B cell (primary cell): ENCODE data around the gene PRICKLE2. TPM values are rescaled to one million over a fixed set of nuclear protein-coding genes. Genes with fewer than 3 reads are reported as not detected.
A peak's percentile ranks its signal among the peaks of the same experiment; 100 is the strongest.

ENCODE experiments used
- ATAC-seq: fragments of 200-7000 bp; cut with Tn5 transposase; one replicate; pipeline ENCODE4 v1.10.0; 2021; ENCODE audit warnings: low read depth, mild to moderate bottlenecking, moderate number of reproducible peaks, moderate library complexity
- CTCF ChIA-PET: fragments of 350-600 bp; sonication (Branson Sonifier 250); formaldehyde crosslinking; loops from one replicate; lab custom pipeline; 2021; ENCODE audit warnings: antibody characterized with exemption, inconsistent platforms; lab: Charles Lee
- POLR2A ChIA-PET: fragments of 350-600 bp; sonication (Branson Sonifier 250); formaldehyde crosslinking; loops from one replicate; lab custom pipeline; 2021; ENCODE audit warnings: antibody characterized with exemption; lab: Charles Lee
- DNase-seq: peaks from one replicate; pipeline ENCODE4 v3.0.0; 2013
- H2AFZ ChIP-seq: 2 replicates; pipeline ENCODE4 v1.6.1; 2012; ENCODE audit warnings: mild to moderate bottlenecking, low read depth, low read length; ENCODE audit not compliant: insufficient read depth, poor library complexity, severe bottlenecking
- H3K27ac ChIP-seq, 2 donors: 1 replicate in 1 of 2; 2 replicates in 1 of 2; pipeline ENCODE4 v1.5.1; 2012 to 2013; ENCODE audit warnings: low read length in 2 of 2, mild to moderate bottlenecking in 2 of 2, moderate library complexity in 1 of 2
- H3K27me3 ChIP-seq, 4 experiments: fragments of 200-600 bp in 1 of 4; sonication (generic) in 1 of 4; replicated peaks in 1 of 4; 1 replicate in 2 of 4; 2 replicates in 2 of 4; pipeline versions ENCODE4 v1.6.1 to v1.7.0; 2013 to 2016; ENCODE audit warnings: low read length in 3 of 4, mild to moderate bottlenecking in 2 of 4, mixed read lengths in 1 of 4, moderate library complexity in 1 of 4; ENCODE audit not compliant: insufficient read depth in 4 of 4, control insufficient read depth in 3 of 4; ENCODE audit errors: control extremely low read depth in 1 of 4
- H3K36me3 ChIP-seq, 2 experiments: replicated peaks in 1 of 2; 1 replicate in 1 of 2; 2 replicates in 1 of 2; pipeline versions ENCODE4 v1.6.1 to v1.7.1; 2013; ENCODE audit warnings: low read length in 1 of 2; ENCODE audit not compliant: insufficient read depth in 2 of 2, control insufficient read depth in 1 of 2; ENCODE audit errors: control extremely low read depth in 1 of 2, extremely low read depth in 1 of 2
- H3K4me1 ChIP-seq, 2 donors: fragments of 200-600 bp in 1 of 2; sonication (generic) in 1 of 2; 1 replicate in 1 of 2; 2 replicates in 1 of 2; pipeline versions ENCODE4 v1.5.1 to v1.6.1; 2013 to 2017; ENCODE audit warnings: low read length in 2 of 2; ENCODE audit not compliant: control insufficient read depth in 2 of 2, insufficient read depth in 2 of 2
- H3K4me2 ChIP-seq: replicated peaks from 2 replicates; pipeline ENCODE3; 2012; ENCODE audit warnings: mild to moderate bottlenecking, low read depth, low read length; ENCODE audit not compliant: poor library complexity, severe bottlenecking
- H3K4me3 ChIP-seq, 5 experiments: fragments of 200-600 bp in 1 of 5; sonication (generic) in 1 of 5; 1 replicate in 3 of 5; 2 replicates in 2 of 5; pipeline versions ENCODE4 v1.5.1 to v1.7.0; 2011 to 2016; ENCODE audit warnings: low read length in 4 of 5, mild to moderate bottlenecking in 4 of 5, low read depth in 2 of 5, control low read depth in 1 of 5, moderate library complexity in 1 of 5; ENCODE audit not compliant: insufficient read depth in 1 of 5; ENCODE audit errors: control extremely low read depth in 1 of 5, extremely low read depth in 1 of 5
- H3K79me2 ChIP-seq: fragments of 200-600 bp; sonication (generic); one replicate; pipeline ENCODE4 v1.6.0; 2016; ENCODE audit warnings: low read length; ENCODE audit not compliant: control insufficient read depth, insufficient read depth
- H3K9ac ChIP-seq: fragments of 200-600 bp; sonication (generic); 2 replicates; pipeline ENCODE4 v1.6.1; 2017; ENCODE audit warnings: mild to moderate bottlenecking, low read length, moderate library complexity
- H3K9me3 ChIP-seq, 3 donors: one replicate each; pipeline versions ENCODE4 v1.6.1 to v1.7.1; 2013; ENCODE audit warnings: low read length in 2 of 3; ENCODE audit not compliant: control insufficient read depth in 2 of 3, insufficient read depth in 1 of 3; ENCODE audit errors: control extremely low read depth in 1 of 3
- H4K20me1 ChIP-seq: 2 replicates; pipeline ENCODE4 v1.6.0; 2012; ENCODE audit warnings: mild to moderate bottlenecking, low read length; ENCODE audit not compliant: insufficient read depth, control insufficient read depth, poor library complexity, severe bottlenecking
- H3K27ac Mint-ChIP-seq: one replicate; pipeline ENCODE4 v1.8.0; 2021; ENCODE audit warnings: mixed read lengths
- H3K27me3 Mint-ChIP-seq: one replicate; pipeline ENCODE4 v1.8.0; 2021; ENCODE audit warnings: mixed read lengths
- H3K4me1 Mint-ChIP-seq: one replicate; pipeline ENCODE4 v1.8.0; 2021; ENCODE audit warnings: mixed read lengths
- H3K4me3 Mint-ChIP-seq: one replicate; pipeline ENCODE4 v1.8.0; 2021; ENCODE audit warnings: mixed read lengths
- H3K9me3 Mint-ChIP-seq: one replicate; pipeline ENCODE4 v1.8.0; 2022; ENCODE audit warnings: mixed read lengths; ENCODE audit not compliant: insufficient read depth
- CTCF ChIP-seq: fragments of 200-600 bp; IDR thresholded peaks from one replicate; pipeline ENCODE4 v1.8.0; 2022; ENCODE audit warnings: antibody characterized with exemption, mild to moderate bottlenecking
- EZH2 ChIP-seq: IDR thresholded peaks from 2 replicates; pipeline ENCODE4 v1.6.1; 2012; ENCODE audit warnings: borderline replicate concordance, low read depth, mild to moderate bottlenecking, moderate library complexity, low read length; ENCODE audit not compliant: insufficient read depth, poor library complexity, severe bottlenecking
- WGBS: methylation state at CpG from one replicate; pipeline ENCODE4 v1.1.5; 2013; ENCODE audit warnings: missing lambda C conversion rate; ENCODE audit not compliant: insufficient coverage; 5-methylcytosine and 5-hydroxymethylcytosine counted together
- intact Hi-C: fragments of 100-400 bp; cut with micrococcal nuclease; formaldehyde crosslinking; loops from one replicate; pipeline ENCODE4 v1.10.0; 2022
- polyA plus RNA-seq: library from polyadenylated mRNA; depleted of rRNA; stranded (reverse); fragments of >200 nt; gene quantifications from 2 replicates; pipeline ENCODE4 v1.2.3, GENCODE V29; 2012
- total RNA-seq, 2 donors: library from RNA; stranded (reverse); fragments of 120-200 nt in 1 of 2; gene quantifications; 1 replicate in 1 of 2; 2 replicates in 1 of 2; pipeline versions ENCODE4 v1.2.3 to v1.2.4, GENCODE V29; 2013 to 2022

The PRICKLE2 gene
- total and polyA plus RNA-seq, 2 donors (not counting 1 experiment from before 2014, with no cell fraction given) = 0.30 to 1.4 TPM

- 97% methylated on average over 5 of the region's 9 CpGs for WGBS
- Mint-ChIP-seq H3K4me1 (peaks cover 13% of the 10 kb centered on the region), H3K27ac (no peak overlapping the region), H3K27me3 (peaks cover 2% of the 10 kb centered on the region), H3K4me3 (peak overlapping the region; percentile 30), H3K9me3 (no peaks in the 10 kb centered on the region)
- Histone ChIP-seq H3K27ac (no peak overlapping the region), H4K20me1 (no peaks in the 10 kb centered on the region), H3K4me3 (peak overlapping the region in 2 of 5 experiments; percentile 24 to 36), H2AFZ (no peak overlapping the region), H3K79me2 (no peaks in the 10 kb centered on the region), H3K27me3 (no peaks in the 10 kb centered on the region), H3K36me3 (no peaks in the 10 kb centered on the region), H3K4me2 (peak overlapping the region; percentile 33), H3K9me3 (no peaks in the 10 kb centered on the region), H3K9ac (no peak overlapping the region), H3K4me1 (peaks cover 0 to 15% of the 10 kb centered on the region in 2 donors)
- ChIA-PET CTCF (interaction anchor here (0.7 to 1.1 kb wide), 2 partner anchors 12 to 194 kb away, joined by 3 to 4 read pairs; no protein-coding TSS in a partner anchor), POLR2A (no interaction called here)
- ATAC-seq (no peak), DNase-seq (no peak)
- intact Hi-C loops = no loop called here
- TF ChIP-seq CTCF = no peak
- no peak for TF ChIP-seq EZH2
These were observed 1.2 kb downstream of the PRICKLE2 start for GRCh38 chr3:64223791-64224745.

GRCh38 chr3:64222501-64223111 is 2.7 kb downstream of the PRICKLE2 start:
- no peak overlapping the region for H2AFZ ChIP-seq
- peaks cover 2% of the 10 kb centered on the region for H3K27me3 Mint-ChIP-seq
- intact Hi-C loops = no loop called here
- no peaks in the 10 kb centered on the region for H4K20me1 ChIP-seq
- H3K4me1 ChIP-seq = peaks cover 0 to 15% of the 10 kb centered on the region in 2 donors
- no peaks in the 10 kb centered on the region for H3K79me2 ChIP-seq
- no peak overlapping the region for H3K27ac Mint-ChIP-seq
- H3K4me1 Mint-ChIP-seq = peaks cover 13% of the 10 kb centered on the region
- no peaks in the 10 kb centered on the region for H3K27me3 ChIP-seq
- no peak for ATAC-seq
- no peak overlapping the region for H3K4me3 Mint-ChIP-seq
- H3K9me3 ChIP-seq = no peaks in the 10 kb centered on the region
- no peaks in the 10 kb centered on the region for H3K36me3 ChIP-seq
- H3K4me2 ChIP-seq = no peak overlapping the region
- H3K9me3 Mint-ChIP-seq = no peaks in the 10 kb centered on the region
- 100% methylated on average over 2 of the region's 3 CpGs for WGBS
- ChIA-PET CTCF (interaction anchor here (1.1 kb wide), 1 partner anchor 11 kb away, joined by 3 read pairs; no protein-coding TSS in a partner anchor), POLR2A (no interaction called here)
- no peak for TF ChIP-seq EZH2
- H3K27ac ChIP-seq = no peak overlapping the region
- H3K4me3 ChIP-seq = no peak overlapping the region
- no peak for DNase-seq
- no peak overlapping the region for H3K9ac ChIP-seq
